HG03575 (cell line): Measurements from ENCODE around the gene GRIK1.
"Not testable (repeated sequence)": the region's sequence is repeated elsewhere in the genome, so short reads cannot be mapped to it uniquely, and the experiment has no call there.

ENCODE experiments used
- ATAC-seq: cut with Tn5 transposase; IDR thresholded peaks from one replicate; pipeline ENCODE4 v1.9.1; 2021; ENCODE audit not compliant: unreplicated experiment, insufficient number of reproducible peaks, low FRiP score; ENCODE audit errors: extremely low read depth

The GRIK1 gene

GRCh38 chr21:29639366-29640079 is 300.3 kb downstream of the GRIK1 start:
- ATAC-seq: no peak

- ATAC-seq: no peak
Measured at GRCh38 chr21:29638761-29639327, 301.0 kb downstream of the GRIK1 start.

GRCh38 chr21:29638138-29638537 is 301.7 kb downstream of the GRIK1 start:
- no peak for ATAC-seq

- no peak for ATAC-seq
Measured at GRCh38 chr21:29637553-29637952, 302.2 kb downstream of the GRIK1 start.

- no peak for ATAC-seq
Measured at GRCh38 chr21:29637134-29637533, 302.7 kb downstream of the GRIK1 start.

GRCh38 chr21:29634418-29634817 is 305.4 kb downstream of the GRIK1 start:
- no peak for ATAC-seq

GRCh38 chr21:29633756-29634155 is 306.0 kb downstream of the GRIK1 start:
- ATAC-seq: no peak

GRCh38 chr21:29630441-29630840 is 309.4 kb downstream of the GRIK1 start:
- no peak for ATAC-seq

GRCh38 chr21:29627905-29628304 is 311.9 kb downstream of the GRIK1 start:
- ATAC-seq: no peak

GRCh38 chr21:29626801-29627470 is 312.9 kb downstream of the GRIK1 start:
- ATAC-seq: no peak

GRCh38 chr21:29625990-29626389 is 313.8 kb downstream of the GRIK1 start:
- ATAC-seq: no peak

GRCh38 chr21:29624776-29625175 is 315.0 kb downstream of the GRIK1 start:
- ATAC-seq: no peak

- ATAC-seq: no peak
Measured at GRCh38 chr21:29621525-29621924, 318.3 kb downstream of the GRIK1 start.

GRCh38 chr21:29616209-29616751 is 323.5 kb downstream of the GRIK1 start:
- no peak for ATAC-seq

- ATAC-seq: no peak
Measured at GRCh38 chr21:29613877-29614276, 325.9 kb downstream of the GRIK1 start.

GRCh38 chr21:29613021-29613420 is 326.8 kb downstream of the GRIK1 start:
- no peak for ATAC-seq

- ATAC-seq: no peak
Measured at GRCh38 chr21:29610779-29611360, 328.9 kb downstream of the GRIK1 start.

- no peak for ATAC-seq
Measured at GRCh38 chr21:29606613-29607012, 333.2 kb downstream of the GRIK1 start.

- not testable (repeated sequence) for ATAC-seq
Measured at GRCh38 chr21:29605219-29605618, 334.6 kb downstream of the GRIK1 start.

GRCh38 chr21:29604076-29604475 is 335.7 kb downstream of the GRIK1 start:
- no peak for ATAC-seq
